Stomach (tissue), 9 donors: ENCODE results near the gene STK24. TPM values are rescaled to one million over a fixed set of nuclear protein-coding genes. Genes with fewer than 3 reads are reported as not detected.

Source experiments
- DNase-seq, 2 donors: peaks; one replicate each; pipeline versions ENCODE4 v3.0.0 to v3.0.0-alpha.2; 2013 to 2019
- H3K27ac ChIP-seq, 5 donors: fragments of 200-600 bp in 4 of 5; sonication (generic) in 4 of 5; one replicate each; pipeline ENCODE4 v1.5.1; 2013 to 2019; ENCODE audit warnings: mild to moderate bottlenecking in 1 of 5, moderate library complexity in 1 of 5
- H3K27me3 ChIP-seq, 3 donors: fragments of 200-600 bp; sonication (generic); one replicate each; pipeline ENCODE4 v1.5.1; 2017 to 2019; ENCODE audit warnings: mixed run types in 1 of 3
- H3K36me3 ChIP-seq, 4 donors: fragments of 200-600 bp; sonication (generic); 1 replicate in 3 of 4; 2 replicates in 1 of 4; pipeline ENCODE4 v1.5.1; 2016 to 2019
- H3K4me1 ChIP-seq, 4 donors: fragments of 200-600 bp; sonication (generic); one replicate each; pipeline ENCODE4 v1.5.1; 2016 to 2019
- H3K4me3 ChIP-seq, 4 donors: fragments of 200-600 bp; sonication (generic) in 3 of 4; one replicate each; pipeline ENCODE4 v1.5.1; 2016 to 2019; ENCODE audit warnings: mild to moderate bottlenecking in 1 of 4
- H3K9me3 ChIP-seq, 4 donors: fragments of 200-600 bp; sonication (generic); one replicate each; pipeline ENCODE4 v1.5.1; 2016 to 2019
- CTCF ChIP-seq, 7 experiments: fragments of 450-650 bp in 4 of 7; fragments of 200-600 bp in 3 of 7; sonication (generic) in 3 of 7; IDR thresholded peaks; one replicate each; pipeline ENCODE4 v1.5.1; 2016 to 2019; ENCODE audit warnings: antibody characterized with exemption in 7 of 7, control low read depth in 2 of 7, mild to moderate bottlenecking in 1 of 7
- EP300 ChIP-seq: sonication (generic); formaldehyde crosslinking; IDR thresholded peaks from one replicate; pipeline ENCODE4 v1.6.1; 2017; ENCODE audit warnings: antibody characterized with exemption
- POLR2A ChIP-seq, 4 donors: fragments of 450-650 bp; IDR thresholded peaks; one replicate each; pipeline ENCODE4 v1.6.1; 2016; ENCODE audit warnings: antibody characterized with exemption in 4 of 4, control low read depth in 2 of 4, mild to moderate bottlenecking in 1 of 4, moderate library complexity in 1 of 4
- POLR2AphosphoS5 ChIP-seq, 3 donors: sonication (generic); formaldehyde crosslinking; IDR thresholded peaks; one replicate each; pipeline ENCODE4 v1.6.1; 2016; ENCODE audit warnings: antibody characterized with exemption in 3 of 3
- WGBS, 5 donors: extraction: QIAGEN DNeasy Blood & Tissue Kit in 3 of 5; methylation state at CpG; one replicate each; pipeline versions ENCODE4 v1.1.5 to v1.1.7; 2013 to 2018; 5-methylcytosine and 5-hydroxymethylcytosine counted together
- intact Hi-C: fragments of 100-400 bp; cut with DNase I; formaldehyde crosslinking; loops from one replicate; pipeline ENCODE4 v1.15.1; 2023; ENCODE audit warnings: low total_unique reads
- polyA plus RNA-seq, 3 donors: library from polyadenylated mRNA; stranded (reverse); fragments of 200-250 nt; gene quantifications; one replicate each; pipeline ENCODE4 v1.2.3, GENCODE V29; 2013
- total RNA-seq, 5 donors: library from RNA; depleted of rRNA; stranded (reverse); fragments of >200 nt; gene quantifications; one replicate each; pipeline versions ENCODE4 v1.1.0 to v1.2.3, GENCODE V29; 2014 to 2016
- donor health status: healthy with polysubstance abuse.
- donor health status: Bipolar disorder and iron deficiency.
- donor health status: healthy.

Gene STK24
- total and polyA plus RNA-seq, 8 donors: 33.0 to 139 (median 59.5) TPM

- Histone ChIP-seq H3K27me3 (no peaks in the 10 kb centered on the region), H3K27ac (no peak overlapping the region), H3K4me1 (no peaks in the 10 kb centered on the region), H3K36me3 (peaks cover 9 to 83% (median 78%) of the 10 kb centered on the region in 4 donors), H3K4me3 (no peak overlapping the region), H3K9me3 (no peaks in the 10 kb centered on the region)
- no peak for DNase-seq
- TF ChIP-seq CTCF (IDR thresholded peaks at IDR 0.05): no peak
- no peak for TF ChIP-seq POLR2AphosphoS5 (IDR thresholded peaks at IDR 0.05)
- no peak for TF ChIP-seq EP300
- TF ChIP-seq POLR2A (IDR thresholded peaks at IDR 0.05): no peak
- intact Hi-C loops: no loop called here
- 91 to 95% (median 93%) methylated on average over 24 to 32 of the region's 32 CpGs for WGBS, 5 donors
These were observed 137.6 kb downstream of the STK24 start for GRCh38 chr13:98439126-98439828.

- DNase-seq: no peak
- no peak for TF ChIP-seq CTCF (IDR thresholded peaks at IDR 0.05)
- intact Hi-C loops: no loop called here
- no peaks in the 10 kb centered on the region for H3K27me3 ChIP-seq
- no peak overlapping the region for H3K27ac ChIP-seq
- no peaks in the 10 kb centered on the region for H3K9me3 ChIP-seq
- WGBS, 5 donors: 91 to 94% (median 92%) methylated on average over 19 to 27 of the region's 27 CpGs
- no peaks in the 10 kb centered on the region for H3K4me1 ChIP-seq
- peaks cover 9 to 81% (median 78%) of the 10 kb centered on the region in 4 donors for H3K36me3 ChIP-seq
- no peak overlapping the region for H3K4me3 ChIP-seq
These were observed 138.4 kb downstream of the STK24 start for GRCh38 chr13:98438246-98439125.

- H3K36me3 ChIP-seq: peaks cover 9 to 76% (median 68%) of the 10 kb centered on the region in 4 donors
- H3K27me3 ChIP-seq: no peaks in the 10 kb centered on the region
- no peaks in the 10 kb centered on the region for H3K4me1 ChIP-seq
- intact Hi-C loops: no loop called here
- 77 to 91% (median 82%) methylated on average over 12 of the region's 12 CpGs for WGBS, 5 donors
- H3K27ac ChIP-seq: no peak overlapping the region
- TF ChIP-seq POLR2AphosphoS5 (IDR thresholded peaks at IDR 0.05) (no peak), CTCF (IDR thresholded peaks at IDR 0.05) (no peak), POLR2A (IDR thresholded peaks at IDR 0.05) (no peak), EP300 (no peak)
- H3K9me3 ChIP-seq: no peaks in the 10 kb centered on the region
- no peak overlapping the region for H3K4me3 ChIP-seq
- DNase-seq: no peak
These were observed 140.5 kb downstream of the STK24 start for GRCh38 chr13:98436233-98436910.

- no peaks in the 10 kb centered on the region for H3K27me3 ChIP-seq
- no peaks in the 10 kb centered on the region for H3K9me3 ChIP-seq
- WGBS, 5 donors: 81 to 88% (median 84%) methylated on average over 11 of the region's 11 CpGs
- intact Hi-C loops: no loop called here
- H3K4me1 ChIP-seq: peaks cover 0 to 6% (median 0%) of the 10 kb centered on the region in 4 donors
- TF ChIP-seq POLR2A (IDR thresholded peaks at IDR 0.05) (no peak), EP300 (no peak), POLR2AphosphoS5 (IDR thresholded peaks at IDR 0.05) (no peak), CTCF (IDR thresholded peaks at IDR 0.05) (no peak)
- no peak overlapping the region for H3K27ac ChIP-seq
- peaks cover 6 to 66% (median 58%) of the 10 kb centered on the region in 4 donors for H3K36me3 ChIP-seq
- no peak for DNase-seq
- no peak overlapping the region for H3K4me3 ChIP-seq
These were observed 141.5 kb downstream of the STK24 start for GRCh38 chr13:98435376-98435775.
